T-helper 2 cell (primary cell): ENCODE measurements around the gene ERMP1.
A peak's percentile ranks its signal among the peaks of the same experiment; 100 is the strongest.
"Not testable (repeated sequence)": the region's sequence is repeated elsewhere in the genome, so short reads cannot be mapped to it uniquely, and the experiment has no call there.

Experiments
- DNase-seq, 5 experiments: peaks; one replicate each; pipeline versions ENCODE4 v3.0.0 to v3.0.0-alpha.2; 2012 to 2022
- total RNA-seq, 2 donors: gene quantifications; one replicate each; lab custom pipeline; 2026; lab: John Stamatoyannopoulos, UW

The ERMP1 gene, protein sequence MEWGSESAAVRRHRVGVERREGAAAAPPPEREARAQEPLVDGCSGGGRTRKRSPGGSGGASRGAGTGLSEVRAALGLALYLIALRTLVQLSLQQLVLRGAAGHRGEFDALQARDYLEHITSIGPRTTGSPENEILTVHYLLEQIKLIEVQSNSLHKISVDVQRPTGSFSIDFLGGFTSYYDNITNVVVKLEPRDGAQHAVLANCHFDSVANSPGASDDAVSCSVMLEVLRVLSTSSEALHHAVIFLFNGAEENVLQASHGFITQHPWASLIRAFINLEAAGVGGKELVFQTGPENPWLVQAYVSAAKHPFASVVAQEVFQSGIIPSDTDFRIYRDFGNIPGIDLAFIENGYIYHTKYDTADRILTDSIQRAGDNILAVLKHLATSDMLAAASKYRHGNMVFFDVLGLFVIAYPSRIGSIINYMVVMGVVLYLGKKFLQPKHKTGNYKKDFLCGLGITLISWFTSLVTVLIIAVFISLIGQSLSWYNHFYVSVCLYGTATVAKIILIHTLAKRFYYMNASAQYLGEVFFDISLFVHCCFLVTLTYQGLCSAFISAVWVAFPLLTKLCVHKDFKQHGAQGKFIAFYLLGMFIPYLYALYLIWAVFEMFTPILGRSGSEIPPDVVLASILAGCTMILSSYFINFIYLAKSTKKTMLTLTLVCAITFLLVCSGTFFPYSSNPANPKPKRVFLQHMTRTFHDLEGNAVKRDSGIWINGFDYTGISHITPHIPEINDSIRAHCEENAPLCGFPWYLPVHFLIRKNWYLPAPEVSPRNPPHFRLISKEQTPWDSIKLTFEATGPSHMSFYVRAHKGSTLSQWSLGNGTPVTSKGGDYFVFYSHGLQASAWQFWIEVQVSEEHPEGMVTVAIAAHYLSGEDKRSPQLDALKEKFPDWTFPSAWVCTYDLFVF
- total RNA-seq: 16.2 to 33.7 reads per million in 2 donors

DNA sequence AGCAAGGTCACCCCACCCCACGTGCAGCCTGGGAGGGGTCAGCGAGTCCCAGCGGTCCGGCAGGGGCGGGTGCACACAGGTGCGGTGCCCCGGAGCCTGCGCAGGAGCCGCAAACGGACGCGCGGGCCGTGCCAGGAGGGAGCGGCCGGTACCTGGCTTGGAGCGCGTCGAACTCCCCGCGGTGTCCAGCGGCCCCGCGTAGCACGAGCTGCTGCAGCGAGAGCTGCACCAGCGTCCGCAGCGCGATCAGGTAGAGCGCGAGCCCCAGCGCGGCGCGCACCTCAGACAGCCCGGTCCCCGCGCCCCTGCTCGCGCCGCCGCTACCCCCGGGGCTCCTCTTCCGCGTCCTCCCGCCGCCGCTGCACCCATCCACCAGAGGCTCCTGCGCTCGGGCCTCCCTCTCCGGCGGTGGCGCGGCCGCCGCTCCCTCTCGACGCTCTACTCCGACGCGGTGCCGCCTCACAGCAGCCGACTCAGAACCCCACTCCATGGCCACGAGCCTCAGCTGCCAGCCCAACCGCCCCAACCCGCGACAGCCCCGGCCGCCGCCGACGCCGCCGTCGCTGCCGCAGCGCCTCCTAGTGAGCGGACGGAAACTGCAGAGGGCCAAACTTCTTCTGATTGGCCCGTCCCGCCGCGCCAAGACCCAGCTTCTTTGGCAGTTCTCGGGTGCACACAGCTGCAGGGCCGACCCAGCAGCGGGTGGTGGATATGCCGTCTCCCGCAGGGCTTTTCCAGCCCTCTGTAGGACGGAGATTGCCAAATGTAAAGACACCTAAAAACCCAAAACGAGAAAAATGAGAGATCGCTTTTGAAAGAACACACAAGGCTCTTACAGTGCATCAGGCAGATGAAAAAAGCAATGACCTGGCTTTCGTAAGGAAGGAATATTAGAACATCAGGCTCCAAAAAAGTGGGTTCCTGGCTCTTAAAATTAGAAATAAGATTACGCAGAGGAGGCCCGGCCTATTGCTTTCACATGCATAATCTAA is at the start of gene ERMP1:
ERMP1 (minus strand) TSS at position 580 of the 992 bp plus-strand sequence; CDS start at position 490, 90 bp downstream.
- peak; percentile 77 to 93 (median 85) for DNase-seq

DNA sequence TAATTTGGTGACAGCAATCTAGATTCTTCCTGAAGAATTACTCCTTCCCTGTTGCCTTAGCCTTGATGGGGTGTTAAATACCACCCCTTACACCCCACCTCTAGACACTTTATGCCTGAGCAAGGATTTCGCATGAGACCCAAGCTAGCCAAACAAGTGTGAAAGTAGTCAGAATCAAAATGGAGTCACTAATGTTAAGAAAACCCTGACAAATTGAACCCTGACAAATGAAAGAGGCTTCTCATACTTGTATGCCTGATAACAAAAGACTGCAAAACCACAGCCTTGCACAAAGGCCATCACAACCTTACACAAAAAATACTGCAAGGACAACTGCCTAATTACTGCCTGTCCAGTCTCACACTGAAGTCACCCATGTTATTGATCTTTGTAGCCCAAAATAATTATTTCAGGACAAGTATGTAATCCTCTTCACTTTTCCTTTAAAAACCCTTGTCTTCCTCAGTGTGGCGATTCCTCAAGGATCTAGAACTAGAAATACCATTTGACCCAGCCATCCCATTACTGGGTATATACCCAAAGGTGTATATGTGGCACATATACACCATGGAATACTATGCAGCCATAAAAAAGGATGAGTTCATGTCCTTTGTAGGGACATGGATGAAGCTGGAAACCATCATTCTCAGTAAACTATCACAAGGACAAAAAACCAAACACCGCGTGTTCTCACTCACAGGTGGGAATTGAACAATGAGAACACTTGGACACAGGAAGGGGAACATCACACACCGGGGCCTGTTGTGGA is 49.5 kb upstream of the ERMP1 start:
- not testable (repeated sequence) for DNase-seq

DNA sequence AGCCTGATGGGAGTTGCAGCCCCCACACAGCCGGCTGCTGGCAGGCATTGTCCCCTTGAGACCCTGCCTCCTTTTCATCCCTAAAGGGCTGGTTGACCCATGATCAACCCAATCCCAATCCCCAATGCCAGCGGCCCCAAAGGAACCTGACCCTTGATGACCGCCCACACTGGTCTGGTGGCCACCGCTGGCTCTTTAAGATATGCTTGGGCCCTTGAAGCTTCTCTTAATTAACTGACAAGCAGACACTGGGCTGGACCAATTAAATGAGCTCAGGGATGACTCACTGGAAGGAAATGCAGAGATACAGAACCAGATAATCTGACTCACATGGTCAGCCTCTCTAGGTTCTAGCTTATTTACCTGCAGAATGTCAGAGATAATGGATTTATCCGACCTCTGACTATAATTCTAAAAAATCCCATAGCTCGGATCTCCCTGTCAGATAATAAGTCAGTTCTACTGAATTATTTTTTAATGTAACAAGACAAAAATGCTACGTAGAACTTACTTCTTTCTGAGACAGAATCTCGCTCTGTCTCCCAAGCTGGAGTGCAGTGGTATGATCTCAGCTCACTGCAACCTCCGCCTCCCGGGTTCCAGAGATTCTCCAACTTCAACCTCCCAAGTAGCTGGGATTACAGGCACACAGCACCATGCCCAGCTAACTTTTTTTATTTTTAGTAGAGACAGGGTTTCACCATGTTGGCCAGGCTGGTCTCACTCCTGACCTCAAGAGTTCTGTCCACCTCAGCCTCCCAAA is 46.7 kb upstream of the ERMP1 start:
- peak in 1 of 5 experiments; percentile 27 for DNase-seq

DNA sequence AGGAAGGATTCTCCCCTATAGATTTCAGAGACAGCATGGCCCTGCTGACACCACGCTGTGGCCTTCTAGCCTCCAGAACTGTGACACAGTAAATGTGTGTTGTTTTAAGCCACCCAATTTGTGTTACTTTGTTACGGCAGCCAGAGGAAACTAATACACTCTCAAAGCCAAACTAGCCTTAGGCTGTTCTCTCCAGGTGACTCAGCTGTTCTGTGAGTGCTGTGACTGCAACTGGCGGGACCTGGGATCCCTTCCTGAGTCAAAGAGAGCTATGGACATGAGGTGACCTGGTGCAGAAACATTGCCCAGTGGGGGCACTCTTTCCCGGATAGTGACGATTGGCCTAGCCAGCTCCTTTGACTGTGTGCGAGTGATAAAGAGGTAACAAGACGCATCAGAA is 43.8 kb upstream of the ERMP1 start:
- DNase-seq: no peak

DNA sequence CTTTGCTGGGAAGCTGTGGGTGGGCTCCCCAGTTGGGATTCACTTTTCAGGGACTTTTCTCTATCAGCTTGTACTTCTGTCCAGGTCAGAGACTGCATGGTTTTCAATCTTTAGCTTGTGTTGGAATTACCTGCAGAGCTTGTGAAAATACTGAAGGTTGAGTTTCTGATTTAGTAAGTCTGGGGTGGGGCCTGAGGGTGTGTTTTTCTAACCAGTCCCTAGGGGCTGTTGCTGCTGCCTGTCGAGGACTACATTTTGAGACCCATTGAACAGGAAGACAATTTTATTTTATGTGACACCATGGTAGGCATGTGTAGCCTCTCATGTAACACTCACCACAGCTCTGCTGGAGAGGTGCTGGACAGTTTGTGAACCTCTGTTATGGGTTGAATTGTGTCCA is 43.1 kb upstream of the ERMP1 start:
- DNase-seq: peak in 1 of 5 experiments; percentile 22

DNA sequence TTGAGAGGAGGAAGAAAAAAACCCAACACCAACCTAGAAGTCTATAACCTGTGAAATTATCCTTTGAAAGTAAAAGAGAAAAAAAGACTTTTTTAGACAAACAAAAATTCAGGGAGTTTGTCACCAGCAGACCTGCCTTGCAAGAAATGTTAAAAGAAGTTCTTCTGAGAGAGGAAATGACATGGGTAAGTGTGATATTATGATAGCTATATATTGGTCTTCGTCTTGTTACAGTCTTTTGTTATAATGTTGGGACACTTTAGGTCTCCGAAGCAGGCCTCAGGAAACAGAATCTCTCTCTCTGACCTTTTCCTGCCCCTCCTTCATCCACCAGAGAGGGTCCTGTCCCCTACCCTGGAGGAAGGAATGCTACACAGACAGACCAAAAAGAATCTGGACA is 41.1 kb upstream of the ERMP1 start:
- no peak for DNase-seq

DNA sequence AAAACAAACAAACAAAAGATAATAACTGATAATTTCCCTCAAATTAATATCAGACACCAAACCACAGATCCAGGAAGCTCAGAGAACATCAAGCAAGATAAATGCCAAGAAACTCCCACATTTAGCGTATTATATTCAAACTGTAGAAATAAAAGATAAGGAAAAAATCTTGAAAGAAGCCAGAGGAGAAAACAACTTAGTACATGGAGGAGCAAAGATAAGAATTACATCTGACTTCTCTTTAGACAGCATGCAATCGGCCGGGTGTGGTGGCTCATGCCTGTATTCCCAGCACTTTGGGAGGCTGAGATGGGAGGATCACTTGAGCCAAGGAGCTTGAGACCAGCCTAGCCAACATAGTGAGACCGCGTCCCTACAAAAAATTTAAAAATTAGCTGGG is 40.5 kb upstream of the ERMP1 start:
- no peak for DNase-seq

DNA sequence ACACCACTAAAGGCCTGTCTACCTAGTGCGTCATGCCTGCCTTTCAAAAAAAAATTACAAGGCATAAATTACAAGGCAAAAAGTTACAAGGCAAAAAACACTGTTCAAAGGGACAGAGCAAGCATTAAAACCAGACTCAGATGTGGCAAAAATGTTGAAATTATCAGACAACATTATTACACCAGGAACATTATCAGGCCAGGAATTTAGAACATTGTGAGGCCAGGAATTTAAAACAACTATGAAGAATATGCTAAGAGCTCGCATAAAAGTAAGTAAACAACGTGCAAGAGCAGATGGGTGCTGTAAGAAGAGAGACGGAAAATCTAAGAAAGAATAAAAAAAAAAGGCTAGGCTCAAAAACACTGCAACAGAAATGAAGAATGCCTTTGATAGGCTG is 39.6 kb upstream of the ERMP1 start:
- DNase-seq: no peak

DNA sequence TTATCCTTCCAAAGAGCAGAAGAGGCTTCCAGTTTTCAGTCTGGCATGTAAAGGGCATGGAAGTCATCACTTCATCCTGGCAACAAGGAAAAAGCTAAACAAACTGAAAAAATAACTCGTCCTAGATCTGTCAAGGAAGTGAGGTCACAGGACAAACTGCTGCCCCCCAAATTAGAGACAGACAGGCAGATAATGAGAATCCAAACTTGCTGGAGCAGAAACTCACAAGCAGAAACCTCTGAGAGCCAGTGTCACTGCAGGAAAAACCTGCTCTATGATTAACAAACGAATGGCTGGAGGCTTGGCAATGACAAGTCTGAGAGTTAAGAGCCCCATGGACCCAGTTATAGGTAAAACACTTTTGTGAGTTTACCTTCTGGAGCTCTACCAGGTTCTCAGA is 38.9 kb upstream of the ERMP1 start:
- DNase-seq: no peak

DNA sequence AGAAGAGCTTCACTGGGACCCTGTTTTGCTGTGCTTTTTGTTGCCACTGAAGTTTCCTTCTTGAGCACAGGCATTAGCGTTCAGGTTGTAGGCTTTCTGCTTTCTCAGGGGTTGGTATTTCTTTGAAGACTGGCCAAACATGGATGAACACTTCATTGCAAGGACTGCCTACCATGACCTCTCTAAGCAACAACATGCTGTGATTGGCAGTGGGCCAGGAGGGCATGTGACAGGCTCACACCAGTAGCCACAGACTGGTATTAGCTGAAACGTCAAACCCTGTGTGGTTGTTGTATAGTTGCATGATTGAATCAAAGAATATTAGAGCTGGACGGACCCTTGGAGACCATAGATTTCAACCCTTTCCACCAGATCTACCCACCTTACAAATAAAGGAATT is 37.8 kb upstream of the ERMP1 start:
- DNase-seq: no peak

DNA sequence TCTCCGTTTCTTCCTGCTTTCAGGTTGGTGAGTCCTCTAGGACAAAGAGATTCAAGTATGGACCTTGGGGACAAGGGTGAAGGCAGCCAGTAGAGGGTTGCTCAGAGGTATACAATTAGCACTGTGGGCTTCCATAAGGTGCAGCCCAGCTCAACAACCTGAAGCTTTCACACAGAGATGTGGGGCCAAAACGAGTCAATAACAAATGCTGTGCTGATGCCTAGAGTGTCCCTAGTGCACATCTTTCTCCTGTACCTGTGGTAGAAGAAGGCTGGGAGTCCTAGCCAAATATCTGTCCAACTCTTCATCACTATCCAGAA is 37.1 kb upstream of the ERMP1 start:
- no peak for DNase-seq

DNA sequence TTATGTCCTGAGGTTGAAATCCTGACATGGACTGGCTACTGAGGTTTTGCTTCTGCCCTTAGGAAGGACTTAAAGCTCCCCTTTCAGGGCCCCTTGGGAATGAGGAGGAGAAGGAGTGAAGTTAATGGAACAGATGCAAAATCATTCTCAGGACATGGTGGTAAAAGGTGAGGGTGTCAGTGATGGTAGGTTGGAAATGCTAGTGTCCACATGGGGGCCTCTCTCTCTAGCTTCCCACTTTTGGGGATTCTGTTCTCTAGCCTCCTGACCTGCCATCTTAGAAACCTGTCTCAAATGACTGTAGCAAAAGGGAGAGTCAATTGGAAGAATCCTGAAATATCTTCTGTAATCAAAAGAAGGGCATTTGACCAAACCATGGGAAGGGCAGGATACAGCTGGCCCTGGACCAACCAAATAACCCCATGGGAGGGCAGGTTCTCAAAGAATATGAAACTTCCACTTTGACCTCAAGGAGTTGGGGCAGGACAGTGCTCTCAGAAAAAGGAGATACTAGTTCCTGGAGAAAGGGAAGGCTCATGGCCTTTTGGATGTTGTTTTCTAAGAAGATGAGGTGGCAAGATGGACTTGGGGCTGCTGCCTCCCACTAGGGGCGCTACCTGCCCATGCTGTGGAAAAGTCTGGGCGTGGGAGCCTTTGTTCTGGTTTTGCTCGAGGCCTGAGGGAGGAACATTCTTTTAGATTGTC is 36.5 kb upstream of the ERMP1 start:
- peak in 1 of 5 experiments; percentile 32 for DNase-seq

DNA sequence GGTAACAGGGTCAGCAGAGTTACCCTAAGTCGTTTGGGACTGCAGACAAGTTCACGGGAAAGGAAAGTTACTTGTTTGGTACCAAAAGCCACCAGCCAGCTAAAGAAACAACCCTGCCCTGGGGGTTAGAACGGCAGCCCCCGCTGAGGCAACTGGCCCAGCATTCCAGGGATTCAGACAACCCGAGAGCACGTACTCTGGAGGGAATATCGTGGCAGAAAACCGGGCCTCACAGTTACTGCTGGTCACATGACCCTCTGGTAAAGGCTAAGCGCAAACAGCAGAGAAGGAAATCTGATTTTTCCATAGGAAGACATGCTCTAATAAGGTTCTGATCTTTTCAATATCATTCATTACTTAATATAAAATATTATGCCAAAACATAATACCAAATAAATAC is 35.3 kb upstream of the ERMP1 start:
- DNase-seq: no peak

DNA sequence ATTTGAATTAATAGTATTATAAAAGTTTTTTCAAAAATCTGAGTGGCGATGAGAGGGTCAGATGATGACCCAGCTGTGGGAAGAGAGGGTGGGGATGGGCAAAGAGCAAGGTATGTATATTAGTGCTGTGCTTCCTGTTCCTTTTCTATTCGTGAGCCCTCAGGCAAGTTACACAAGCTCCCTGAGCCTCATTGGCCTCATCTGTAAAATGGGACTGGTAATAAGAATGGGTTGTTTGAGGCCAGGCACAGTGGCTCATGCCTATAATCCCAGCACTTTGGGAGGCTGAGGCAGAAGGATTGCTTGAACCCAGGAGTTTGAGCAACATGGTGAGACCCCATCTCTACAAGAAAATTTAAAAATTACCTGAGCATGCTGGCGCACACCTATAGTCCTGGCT is 33.8 kb upstream of the ERMP1 start:
- DNase-seq: no peak

DNA sequence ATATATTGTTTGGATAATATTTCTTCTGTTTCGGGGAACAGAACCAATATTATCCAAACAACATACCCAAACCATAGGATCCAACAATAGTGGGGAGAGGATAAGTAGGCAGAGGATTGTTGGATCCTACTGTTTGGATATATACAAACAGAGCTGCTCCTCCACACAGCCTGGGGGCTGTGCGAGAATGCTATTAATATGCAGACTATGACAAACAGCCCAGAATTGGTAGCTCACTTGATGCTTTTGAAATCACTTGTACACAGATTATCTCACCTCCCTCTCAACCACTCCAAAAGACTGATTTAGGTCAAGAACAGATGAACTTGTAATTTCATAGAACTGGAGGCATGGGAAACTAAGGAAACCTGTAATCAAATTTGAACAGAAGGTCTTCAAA is 33.4 kb upstream of the ERMP1 start:
- no peak for DNase-seq

DNA sequence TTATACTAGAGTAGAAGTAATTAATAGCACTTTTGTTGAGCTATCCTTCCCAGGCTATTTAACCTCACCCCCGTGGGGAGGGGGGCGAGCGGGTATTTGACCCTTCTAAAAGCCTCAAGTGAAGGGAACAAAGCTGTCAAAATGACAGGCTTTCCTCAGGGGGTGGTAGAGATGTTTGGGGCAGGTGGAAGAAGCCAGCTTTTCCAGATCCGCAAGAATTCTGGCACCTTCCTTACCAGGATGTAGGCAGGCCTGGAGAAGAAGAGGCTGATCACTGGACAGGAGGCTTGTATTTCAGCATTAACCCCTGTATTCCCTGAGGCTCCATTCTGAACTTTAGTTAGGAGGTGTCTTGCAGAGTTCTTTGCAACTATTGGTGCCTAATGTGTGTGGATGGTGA is 31.5 kb upstream of the ERMP1 start:
- DNase-seq: no peak

DNA sequence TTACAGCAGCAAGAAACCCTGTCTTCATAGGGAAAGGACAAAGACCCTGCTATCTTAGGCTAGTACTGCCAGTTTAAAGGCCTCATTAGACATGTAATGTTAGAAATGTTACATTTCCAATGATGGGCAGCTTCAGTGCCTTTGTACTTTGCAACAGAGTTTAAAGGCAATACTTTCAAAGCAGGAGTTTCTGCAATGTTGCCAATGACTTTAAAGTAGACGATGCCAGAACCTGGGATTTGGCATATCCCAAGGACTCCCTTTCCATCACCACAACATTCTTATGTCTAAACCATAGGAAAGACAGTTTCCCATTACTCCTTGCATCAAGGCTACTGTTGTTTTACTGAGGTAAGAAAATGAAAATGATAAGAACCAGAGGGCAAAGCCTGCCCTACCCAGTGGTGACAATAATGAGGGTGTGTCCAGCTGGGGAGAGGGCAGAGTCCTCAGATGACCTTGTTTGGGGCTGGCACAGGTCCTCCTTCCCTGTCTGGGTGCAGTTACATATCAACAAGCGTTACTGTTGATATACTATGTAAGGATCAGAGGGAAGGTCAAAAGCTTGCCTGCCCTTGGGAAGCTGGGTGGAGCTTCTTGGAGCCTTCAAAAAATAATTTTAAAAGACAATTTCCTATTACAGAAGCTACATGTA is 30.3 kb upstream of the ERMP1 start:
- DNase-seq: no peak

DNA sequence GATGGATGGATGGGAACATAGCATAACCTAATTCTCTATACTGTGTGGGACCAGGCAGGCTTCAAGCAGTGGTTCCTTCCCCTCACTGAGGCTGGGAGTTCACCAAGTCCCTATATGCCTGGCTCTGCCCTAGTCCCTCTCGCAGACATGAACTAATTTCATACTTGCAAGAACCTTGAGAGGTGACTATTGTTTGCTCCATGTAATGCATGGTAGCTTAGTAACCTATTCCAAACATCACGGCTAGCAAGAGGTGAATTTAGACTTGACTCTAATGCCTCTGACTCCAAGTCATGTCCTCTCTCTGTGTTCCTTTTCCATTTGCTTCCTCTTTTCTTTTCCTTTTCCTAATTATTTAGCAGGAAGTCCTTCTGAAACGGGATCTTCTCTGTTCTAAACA is 25.9 kb upstream of the ERMP1 start:
- no peak for DNase-seq

DNA sequence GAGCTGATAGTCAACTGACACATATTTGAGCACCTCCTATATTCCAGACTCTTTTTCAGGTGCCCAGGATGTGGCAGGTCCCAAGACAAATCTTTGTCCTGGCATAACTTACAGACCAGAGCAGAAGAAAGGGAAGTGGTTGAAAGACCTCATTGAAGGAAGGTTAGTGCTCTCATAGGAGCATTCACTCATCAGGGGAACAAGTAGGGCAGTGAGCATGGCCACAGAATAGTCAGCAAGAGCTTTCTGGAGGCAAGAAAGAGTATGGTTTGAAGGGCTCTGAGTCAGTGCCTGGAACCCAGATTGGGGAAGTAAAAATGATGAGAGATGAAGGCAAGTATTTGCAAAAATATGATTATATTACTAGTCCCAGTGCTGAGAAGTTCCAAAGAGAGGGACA is 25.0 kb upstream of the ERMP1 start:
- DNase-seq: no peak
